NB4 (cell line): Measurements from ENCODE around the gene AKAP5.

Experiments
- MYC ChIP-seq: IDR thresholded peaks from 2 replicates; pipeline ENCODE4 v1.6.1; 2011; ENCODE audit warnings: low read depth, low read length
- POLR2A ChIP-seq: IDR thresholded peaks from 2 replicates; pipeline ENCODE4 v1.6.1; 2011; ENCODE audit warnings: mild to moderate bottlenecking; ENCODE audit not compliant: insufficient read length; ENCODE audit errors: extremely low read depth
- TF ChIP-seq, protein P1 (sequence below): IDR thresholded peaks from one replicate; pipeline ENCODE4 v1.5.1; 2012; ENCODE audit warnings: low read depth, low read length

DNA sequence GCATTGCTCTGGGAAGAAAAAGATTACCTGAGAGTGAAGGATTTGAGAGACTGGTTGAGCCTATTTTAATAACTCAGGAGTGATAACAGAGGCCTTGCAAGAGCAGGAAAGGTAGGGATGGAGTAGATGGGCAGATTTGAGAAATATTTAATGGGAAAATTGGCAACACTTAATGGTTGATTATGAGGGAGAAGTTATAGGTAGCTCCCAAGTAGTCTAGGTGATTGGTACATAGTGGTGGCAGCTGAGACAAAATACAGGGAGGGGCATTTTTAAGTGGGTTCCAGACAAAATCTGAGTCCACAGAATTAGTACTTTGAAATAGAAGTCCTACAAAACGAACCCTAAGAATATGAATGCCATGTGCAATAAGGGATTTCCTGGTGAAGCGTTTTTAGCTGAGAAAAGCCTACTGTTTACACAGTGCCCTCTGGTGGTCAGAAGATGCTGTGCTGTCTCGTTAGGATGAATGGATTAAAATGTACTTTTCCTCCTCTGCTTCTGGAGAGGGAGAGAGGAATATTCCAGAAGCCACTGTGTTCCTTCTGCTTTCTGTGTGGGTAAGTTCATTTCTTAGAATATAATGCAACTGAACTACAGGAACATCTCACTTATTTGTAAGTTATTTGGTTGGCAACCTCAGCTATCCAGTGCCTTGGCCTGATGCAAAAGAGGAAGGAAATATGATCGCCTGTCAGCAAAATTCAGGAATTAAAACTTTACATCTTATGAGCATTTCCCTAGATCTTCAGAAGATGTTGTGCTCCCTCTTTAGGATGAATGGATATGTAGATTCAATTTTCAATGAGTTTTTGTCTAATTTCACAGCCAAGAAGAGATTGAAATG, 45.7 kb downstream of the AKAP5 start:
- TF ChIP-seq POLR2A (no peak), MYC (peak; percentile 67)
- TF ChIP-seq, protein P1, sequence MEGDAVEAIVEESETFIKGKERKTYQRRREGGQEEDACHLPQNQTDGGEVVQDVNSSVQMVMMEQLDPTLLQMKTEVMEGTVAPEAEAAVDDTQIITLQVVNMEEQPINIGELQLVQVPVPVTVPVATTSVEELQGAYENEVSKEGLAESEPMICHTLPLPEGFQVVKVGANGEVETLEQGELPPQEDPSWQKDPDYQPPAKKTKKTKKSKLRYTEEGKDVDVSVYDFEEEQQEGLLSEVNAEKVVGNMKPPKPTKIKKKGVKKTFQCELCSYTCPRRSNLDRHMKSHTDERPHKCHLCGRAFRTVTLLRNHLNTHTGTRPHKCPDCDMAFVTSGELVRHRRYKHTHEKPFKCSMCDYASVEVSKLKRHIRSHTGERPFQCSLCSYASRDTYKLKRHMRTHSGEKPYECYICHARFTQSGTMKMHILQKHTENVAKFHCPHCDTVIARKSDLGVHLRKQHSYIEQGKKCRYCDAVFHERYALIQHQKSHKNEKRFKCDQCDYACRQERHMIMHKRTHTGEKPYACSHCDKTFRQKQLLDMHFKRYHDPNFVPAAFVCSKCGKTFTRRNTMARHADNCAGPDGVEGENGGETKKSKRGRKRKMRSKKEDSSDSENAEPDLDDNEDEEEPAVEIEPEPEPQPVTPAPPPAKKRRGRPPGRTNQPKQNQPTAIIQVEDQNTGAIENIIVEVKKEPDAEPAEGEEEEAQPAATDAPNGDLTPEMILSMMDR = peak; percentile 83
